HG03135 (cell line): ENCODE data around the gene KCNK5.

Experiments used
- ATAC-seq: cut with Tn5 transposase; IDR thresholded peaks from one replicate; pipeline ENCODE4 v1.9.1; 2021; ENCODE audit warnings: mild to moderate bottlenecking, moderate library complexity; ENCODE audit not compliant: unreplicated experiment

The KCNK5 gene

GRCh38 chr6:39228992-39229767 lies at the start of gene KCNK5:
Gene KCNK5 (minus strand): TSS chr6:39229475. CDS start chr6:39229111, 364 bp downstream.
- ATAC-seq, result peak; percentile 91

DNA sequence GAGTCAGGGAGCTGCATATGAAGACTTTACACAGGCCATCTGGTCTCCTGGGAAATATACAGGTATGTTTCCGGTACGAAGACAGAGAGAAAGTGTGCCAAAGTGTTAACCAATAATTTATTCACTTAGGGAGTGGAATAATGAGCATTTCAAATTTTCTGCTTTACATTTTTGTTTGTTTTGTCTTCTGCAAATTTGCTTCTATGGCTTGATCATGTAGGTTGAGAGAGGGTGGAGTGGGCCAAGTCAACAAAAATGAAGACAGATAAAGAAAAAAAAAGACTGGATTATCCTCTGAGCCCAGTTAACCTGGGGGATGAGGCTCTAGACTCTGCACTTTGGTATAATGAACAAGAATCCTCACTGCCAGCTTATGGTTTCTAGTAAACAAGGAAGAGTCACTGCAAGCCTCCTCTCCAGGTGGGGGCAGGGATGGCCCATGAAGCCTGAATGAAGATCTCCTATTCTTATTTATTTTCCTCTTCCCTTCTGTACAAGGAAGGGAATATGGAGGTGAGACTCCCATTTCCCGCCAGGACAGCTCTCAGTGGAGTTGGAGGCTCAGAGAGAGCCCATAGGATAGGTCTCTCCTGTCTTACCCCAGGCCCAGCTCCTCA lies 47.2 kb upstream of the KCNK5 start:
- no peak for ATAC-seq

GRCh38 chr6:39274903-39275302 lies 45.6 kb upstream of the KCNK5 start:
- no peak for ATAC-seq

DNA sequence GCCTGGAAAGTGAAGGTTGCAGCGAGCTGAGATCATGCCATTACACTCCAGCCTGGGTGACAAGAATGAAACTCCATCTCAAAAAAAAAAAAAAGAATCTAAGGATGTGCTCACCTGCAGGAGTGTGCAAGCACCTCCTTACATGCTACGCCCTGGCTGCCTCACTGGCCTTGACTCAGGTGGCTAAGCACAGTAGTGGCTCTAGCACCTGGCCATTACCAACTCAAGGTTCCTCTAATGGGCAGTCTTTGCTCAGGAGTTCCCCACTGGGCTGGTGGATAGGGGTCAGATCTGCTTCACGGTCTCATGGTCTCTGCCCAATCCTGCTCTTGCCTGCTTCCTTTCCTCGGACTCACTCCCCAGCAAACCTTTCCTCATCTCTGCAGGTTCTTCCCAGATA lies 45.2 kb upstream of the KCNK5 start:
- no peak for ATAC-seq

GRCh38 chr6:39273406-39273821 lies 44.1 kb upstream of the KCNK5 start:
- no peak for ATAC-seq

GRCh38 chr6:39269961-39270360 lies 40.7 kb upstream of the KCNK5 start:
- no peak for ATAC-seq

DNA sequence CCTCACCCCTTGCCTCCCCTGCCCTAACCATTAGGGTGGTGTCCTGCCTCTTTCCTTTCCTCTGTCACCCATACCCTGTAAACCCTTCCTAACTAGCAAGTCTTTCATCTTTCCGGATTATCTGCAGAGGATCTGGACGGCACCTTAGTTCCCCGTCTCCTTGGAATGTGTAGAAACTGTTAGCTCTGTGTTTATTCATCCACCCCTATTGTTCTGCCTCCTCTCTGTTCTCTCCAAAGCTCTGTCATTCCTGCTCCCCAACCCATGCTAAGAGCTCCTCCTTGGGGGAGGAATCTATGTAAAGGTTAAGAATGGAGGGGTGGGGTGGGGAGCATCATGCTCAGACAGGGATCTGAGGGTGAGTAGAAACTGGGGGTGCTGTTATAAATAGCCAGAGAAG lies 39.4 kb upstream of the KCNK5 start:
- no peak for ATAC-seq

GRCh38 chr6:39268171-39268570 lies 38.9 kb upstream of the KCNK5 start:
- ATAC-seq, result no peak

DNA sequence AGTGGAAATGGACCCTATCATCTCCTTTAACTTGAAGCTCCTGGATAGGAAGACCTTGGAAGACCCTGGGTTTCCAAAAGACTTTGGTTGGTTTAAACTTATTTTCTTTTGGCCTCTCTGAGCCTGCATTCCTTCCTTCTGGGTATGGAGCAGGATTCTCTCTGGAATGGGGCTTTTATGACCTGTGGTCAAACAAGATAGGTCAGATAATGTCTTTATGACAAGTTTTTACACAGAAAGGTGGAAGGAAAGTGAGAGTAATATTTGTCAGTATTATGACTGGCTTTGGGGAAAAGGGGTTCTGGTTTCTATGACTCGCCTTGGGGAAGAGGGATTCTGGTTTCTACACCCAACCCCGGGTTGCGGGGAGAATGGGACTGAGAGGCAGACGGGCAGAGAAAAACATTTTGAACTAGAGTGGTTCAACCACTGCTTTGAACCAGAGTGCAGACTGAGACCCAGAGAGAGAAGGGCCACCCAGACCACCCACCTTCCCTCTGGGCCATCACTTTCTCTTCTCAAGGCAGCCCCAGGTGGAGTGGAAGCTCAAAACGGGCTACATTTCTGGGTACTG lies 37.6 kb upstream of the KCNK5 start:
- no peak for ATAC-seq

- ATAC-seq, result no peak
Measured at GRCh38 chr6:39266375-39266774, 37.1 kb upstream of the KCNK5 start.

GRCh38 chr6:39263303-39264037 lies 34.2 kb upstream of the KCNK5 start:
- ATAC-seq, result no peak

DNA sequence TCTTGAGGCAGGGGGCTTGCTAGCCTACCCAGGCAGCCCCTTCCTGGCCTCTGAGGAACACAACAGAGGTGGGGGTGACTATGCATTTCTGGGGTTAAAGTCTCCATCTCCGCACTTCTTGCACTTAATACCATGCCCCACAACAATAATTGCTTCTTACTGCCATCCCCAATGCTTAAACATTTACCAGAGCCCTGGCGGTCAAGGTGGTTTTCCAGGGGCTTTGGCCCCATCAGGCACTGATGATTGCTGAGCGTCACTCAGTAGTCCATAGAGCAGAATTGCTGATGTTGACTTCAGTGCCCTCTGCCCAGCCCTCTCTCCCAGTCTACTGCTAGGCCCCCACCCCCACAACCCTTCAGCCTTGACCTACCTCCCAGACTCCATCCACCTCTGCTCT lies 32.5 kb upstream of the KCNK5 start:
- ATAC-seq, result no peak

- no peak for ATAC-seq
Measured at GRCh38 chr6:39260953-39261352, 31.7 kb upstream of the KCNK5 start.

- no peak for ATAC-seq
Measured at GRCh38 chr6:39260456-39260855, 31.2 kb upstream of the KCNK5 start.

DNA sequence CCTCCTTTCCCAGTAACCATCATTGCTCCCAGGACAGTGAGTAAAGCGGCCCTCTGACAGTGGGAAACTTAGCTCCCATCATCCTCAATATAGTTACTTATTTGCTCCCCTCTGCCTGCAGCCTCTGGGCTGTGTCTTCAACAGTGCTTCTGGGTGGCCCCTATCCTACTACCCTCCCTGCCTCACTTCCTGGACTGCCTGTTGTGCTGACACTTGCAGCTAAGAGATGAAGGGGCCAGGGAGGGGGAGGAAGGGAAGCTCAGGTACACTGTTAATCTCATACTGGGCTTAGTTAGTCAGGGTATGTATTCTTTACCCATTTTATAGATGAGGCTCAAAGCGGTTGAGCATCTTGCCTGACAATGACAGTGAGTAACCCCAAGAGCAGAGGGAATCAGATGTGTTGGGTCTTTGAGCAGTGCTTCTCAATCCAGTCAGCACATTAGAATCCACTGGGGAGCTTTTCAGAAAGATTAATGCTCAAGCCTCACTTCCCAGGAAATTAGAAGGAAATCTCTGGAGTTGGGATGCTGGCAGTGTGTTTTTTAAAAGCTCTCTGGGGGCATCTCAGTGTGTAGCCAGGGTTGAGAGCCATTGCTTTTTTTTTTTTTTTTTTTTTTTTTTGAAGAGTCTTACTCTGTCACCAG lies 27.1 kb upstream of the KCNK5 start:
- no peak for ATAC-seq

DNA sequence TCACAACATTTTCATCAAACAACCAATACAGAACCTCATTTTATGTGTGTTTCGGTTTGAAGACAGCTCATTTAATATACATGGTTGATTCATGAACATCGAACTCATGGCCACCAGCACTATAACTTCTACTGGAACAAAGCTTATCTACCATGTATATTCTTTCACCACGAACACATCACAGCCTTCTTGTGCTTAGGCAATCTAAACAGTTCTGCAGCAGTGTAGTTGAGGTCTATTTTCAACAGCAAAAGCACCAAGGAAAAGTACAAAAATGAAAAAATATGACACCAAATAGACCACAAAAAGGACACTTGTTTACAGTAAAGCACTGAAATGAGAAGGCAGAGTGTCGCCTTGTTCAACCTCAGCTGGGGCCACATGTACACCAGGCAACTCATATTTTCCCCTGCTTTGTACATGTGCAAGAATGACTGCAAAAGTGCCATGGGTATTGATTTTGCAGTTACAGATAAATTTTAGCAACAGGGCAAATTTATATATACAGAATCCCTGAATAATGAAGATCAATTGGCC lies 25.8 kb upstream of the KCNK5 start:
- no peak for ATAC-seq

DNA sequence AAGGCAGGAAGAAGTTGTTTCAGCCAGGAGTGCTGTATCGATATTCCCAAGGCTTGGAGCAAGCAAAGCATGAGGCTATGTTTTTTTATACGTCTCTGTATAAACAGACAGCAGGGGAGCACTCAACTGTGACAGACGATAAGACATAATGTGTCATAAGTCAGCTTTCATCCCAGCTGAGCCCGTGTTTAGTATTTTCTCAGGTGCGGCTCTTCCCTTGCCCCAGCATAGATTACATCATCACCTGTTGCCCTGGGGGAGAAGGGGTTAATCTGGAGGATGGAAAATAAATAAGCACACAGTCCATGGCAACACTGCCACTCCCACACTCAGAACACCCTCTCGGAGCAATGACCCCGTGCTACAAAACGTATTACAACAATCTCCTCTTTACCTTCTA lies 22.1 kb upstream of the KCNK5 start:
- ATAC-seq, result no peak

DNA sequence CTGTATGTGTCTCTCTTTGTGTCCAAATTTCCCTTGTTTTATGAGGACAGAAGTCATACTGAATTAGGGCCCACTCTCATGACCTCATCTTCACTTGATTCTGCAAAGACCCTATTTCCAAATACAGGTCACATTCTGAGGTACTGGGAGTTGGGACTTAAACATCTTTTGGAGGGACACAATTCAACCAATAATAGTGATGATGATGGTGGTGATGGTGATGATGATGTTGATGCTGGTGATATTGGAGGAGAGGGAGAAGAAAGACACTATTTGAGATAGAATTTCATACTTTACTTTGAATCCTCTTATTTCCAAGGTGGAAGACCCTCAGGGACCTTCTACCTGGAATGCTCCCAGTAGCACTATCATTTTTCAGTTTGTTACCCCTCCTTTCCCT lies 21.2 kb upstream of the KCNK5 start:
- no peak for ATAC-seq

DNA sequence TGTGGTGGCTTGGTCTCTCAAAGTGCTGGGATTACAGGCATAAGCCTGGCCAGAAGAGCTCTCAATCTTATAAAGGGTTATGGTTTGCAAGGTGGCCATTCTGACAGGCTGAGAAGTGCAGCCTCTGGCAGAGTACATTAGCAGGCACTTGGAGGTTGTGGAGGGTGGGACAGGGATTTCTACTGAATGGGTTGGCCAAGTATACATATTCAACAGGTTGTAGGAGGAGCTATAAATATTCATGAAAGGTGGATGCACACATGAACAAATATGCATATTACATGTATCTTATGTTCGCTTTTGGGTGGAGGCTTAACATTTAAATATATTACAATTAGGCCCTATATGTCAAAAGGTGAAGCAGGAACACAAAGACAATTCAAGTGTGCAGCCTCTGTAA lies 20.0 kb upstream of the KCNK5 start:
- no peak for ATAC-seq

- no peak for ATAC-seq
Measured at GRCh38 chr6:39247667-39248194, 18.5 kb upstream of the KCNK5 start.

GRCh38 chr6:39243809-39244208 lies 14.5 kb upstream of the KCNK5 start:
- no peak for ATAC-seq
